Osteoblast (primary cell): ENCODE results near the gene FDX1. TPM values are rescaled to one million over a fixed set of nuclear protein-coding genes. Genes with fewer than 3 reads are reported as not detected.

Experiments
- DNase-seq: peaks from one replicate; pipeline ENCODE4 v3.0.0; 2011; ENCODE audit warnings: low spot score, mixed read lengths; ENCODE audit not compliant: insufficient read length; ENCODE audit errors: missing footprints
- H2AFZ ChIP-seq: 2 replicates; pipeline ENCODE4 v1.6.0; 2011; ENCODE audit warnings: mild to moderate bottlenecking, low read length
- H3K27ac ChIP-seq: 2 replicates; pipeline ENCODE4 v1.5.1; 2011; ENCODE audit warnings: mild to moderate bottlenecking, low read depth, low read length, moderate library complexity
- H3K27me3 ChIP-seq: 2 replicates; pipeline ENCODE4 v1.6.0; 2012; ENCODE audit warnings: mild to moderate bottlenecking, control low read depth, inconsistent platforms, low read length, moderate library complexity; ENCODE audit not compliant: insufficient read depth
- H3K36me3 ChIP-seq: 2 replicates; pipeline ENCODE4 v1.5.1; 2011; ENCODE audit warnings: mild to moderate bottlenecking, low read length, control low read depth, moderate library complexity; ENCODE audit not compliant: insufficient read depth
- H3K4me1 ChIP-seq: 2 replicates; pipeline ENCODE4 v1.5.1; 2011; ENCODE audit warnings: mild to moderate bottlenecking, low read length, control low read depth, moderate library complexity; ENCODE audit not compliant: insufficient read depth
- H3K4me2 ChIP-seq: 2 replicates; pipeline ENCODE4 v1.6.0; 2011; ENCODE audit warnings: mild to moderate bottlenecking, low read length; ENCODE audit not compliant: insufficient read depth
- H3K4me3 ChIP-seq: fragments of 200-600 bp; sonication (generic); 3 replicates; pipeline ENCODE4 v1.5.1; 2012; ENCODE audit warnings: mild to moderate bottlenecking, low read length, inconsistent platforms; ENCODE audit not compliant: insufficient read depth
- H3K79me2 ChIP-seq: 2 replicates; pipeline ENCODE4 v1.6.0; 2012; ENCODE audit warnings: mild to moderate bottlenecking, low read length, control low read depth, inconsistent platforms; ENCODE audit not compliant: insufficient read depth
- H3K9me3 ChIP-seq: 2 replicates; pipeline ENCODE4 v1.5.1; 2011; ENCODE audit warnings: low read depth, low read length, control low read depth
- H4K20me1 ChIP-seq: 2 replicates; pipeline ENCODE4 v1.6.0; 2012; ENCODE audit warnings: mild to moderate bottlenecking, low read length, control low read depth; ENCODE audit not compliant: insufficient read depth
- total RNA-seq: library from RNA; depleted of rRNA; stranded (reverse); fragments of >200 nt; gene quantifications from 2 replicates; pipeline ENCODE4 v1.2.3, GENCODE V29; 2012
- TF ChIP-seq, protein P1 (sequence below): IDR thresholded peaks from 2 replicates; pipeline ENCODE4 v1.5.1; 2011; ENCODE audit warnings: mild to moderate bottlenecking, low read depth, low read length, moderate library complexity; ENCODE audit errors: extremely low read depth

Gene FDX1
- total RNA-seq, 1 donor = 9.0 TPM

DNA sequence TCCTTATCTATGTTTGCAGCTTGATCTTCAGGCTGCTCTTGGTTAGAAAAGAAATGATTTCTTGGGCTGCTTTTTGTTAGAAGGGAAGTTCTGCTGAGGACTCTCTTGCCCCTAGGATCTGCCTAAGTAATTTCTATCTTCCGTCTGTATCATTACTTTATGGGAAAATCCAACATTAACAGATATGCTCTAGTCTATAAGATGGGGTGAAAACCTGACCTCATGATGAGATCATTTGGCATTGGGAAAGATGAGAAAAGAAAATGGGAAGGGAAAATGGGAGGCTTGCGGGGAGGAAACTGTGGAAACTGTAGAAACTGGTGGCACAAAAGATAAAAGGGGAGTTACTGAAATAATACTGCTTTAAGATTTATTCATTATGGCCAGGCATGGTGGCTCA is 63.6 kb downstream of the FDX1 start:
- Histone ChIP-seq H3K27me3 (no peaks in the 10 kb centered on the region), H3K4me3 (no peak overlapping the region), H2AFZ (no peak overlapping the region), H4K20me1 (no peaks in the 10 kb centered on the region), H3K79me2 (no peaks in the 10 kb centered on the region), H3K27ac (no peak overlapping the region), H3K9me3 (no peaks in the 10 kb centered on the region), H3K36me3 (no peaks in the 10 kb centered on the region), H3K4me1 (peaks cover 6% of the 10 kb centered on the region), H3K4me2 (no peak overlapping the region)
- DNase-seq = no peak
- TF ChIP-seq, protein P1, sequence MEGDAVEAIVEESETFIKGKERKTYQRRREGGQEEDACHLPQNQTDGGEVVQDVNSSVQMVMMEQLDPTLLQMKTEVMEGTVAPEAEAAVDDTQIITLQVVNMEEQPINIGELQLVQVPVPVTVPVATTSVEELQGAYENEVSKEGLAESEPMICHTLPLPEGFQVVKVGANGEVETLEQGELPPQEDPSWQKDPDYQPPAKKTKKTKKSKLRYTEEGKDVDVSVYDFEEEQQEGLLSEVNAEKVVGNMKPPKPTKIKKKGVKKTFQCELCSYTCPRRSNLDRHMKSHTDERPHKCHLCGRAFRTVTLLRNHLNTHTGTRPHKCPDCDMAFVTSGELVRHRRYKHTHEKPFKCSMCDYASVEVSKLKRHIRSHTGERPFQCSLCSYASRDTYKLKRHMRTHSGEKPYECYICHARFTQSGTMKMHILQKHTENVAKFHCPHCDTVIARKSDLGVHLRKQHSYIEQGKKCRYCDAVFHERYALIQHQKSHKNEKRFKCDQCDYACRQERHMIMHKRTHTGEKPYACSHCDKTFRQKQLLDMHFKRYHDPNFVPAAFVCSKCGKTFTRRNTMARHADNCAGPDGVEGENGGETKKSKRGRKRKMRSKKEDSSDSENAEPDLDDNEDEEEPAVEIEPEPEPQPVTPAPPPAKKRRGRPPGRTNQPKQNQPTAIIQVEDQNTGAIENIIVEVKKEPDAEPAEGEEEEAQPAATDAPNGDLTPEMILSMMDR = no peak

DNA sequence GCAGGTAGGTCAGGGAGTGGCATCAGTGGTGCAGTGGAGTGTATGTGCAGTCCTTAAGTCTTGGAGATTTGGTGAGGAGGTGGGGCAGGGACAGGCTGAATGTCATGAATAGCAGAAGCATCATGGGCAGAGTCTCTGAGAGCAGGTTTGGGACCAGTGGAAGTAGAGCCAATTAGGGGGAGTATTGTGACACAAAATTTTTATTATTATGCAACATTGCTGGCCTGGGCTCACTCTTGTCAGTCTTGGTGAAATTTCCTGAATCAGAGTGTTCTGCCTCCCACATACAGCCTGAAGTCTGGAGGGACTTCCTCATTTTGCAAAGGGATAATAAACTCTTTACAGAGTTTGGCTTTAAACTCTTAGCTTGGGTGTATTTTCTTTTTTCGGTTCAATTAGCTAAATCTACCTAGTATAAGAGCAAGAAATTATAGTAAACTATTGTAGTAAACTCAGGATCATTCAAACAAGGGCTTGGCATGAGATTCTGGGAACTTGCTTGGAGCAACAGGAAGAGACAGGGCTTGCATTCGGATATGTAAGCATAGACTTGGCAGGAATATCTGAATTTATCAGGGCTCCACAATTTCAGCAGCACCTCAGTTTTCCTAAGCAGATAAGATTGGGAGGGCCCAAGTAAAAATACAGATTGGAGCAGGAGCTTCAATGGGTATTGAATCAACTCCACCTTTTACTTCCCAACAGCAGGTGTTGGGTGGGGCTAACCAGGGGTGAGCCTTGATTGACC is 67.7 kb downstream of the FDX1 start:
- no peaks in the 10 kb centered on the region for H3K27me3 ChIP-seq
- no peaks in the 10 kb centered on the region for H3K79me2 ChIP-seq
- no peaks in the 10 kb centered on the region for H3K9me3 ChIP-seq
- no peaks in the 10 kb centered on the region for H4K20me1 ChIP-seq
- H3K36me3 ChIP-seq = no peaks in the 10 kb centered on the region
- no peak overlapping the region for H2AFZ ChIP-seq
- TF ChIP-seq, protein P1 = no peak
- no peak overlapping the region for H3K4me2 ChIP-seq
- H3K4me1 ChIP-seq = no peaks in the 10 kb centered on the region
- no peak for DNase-seq
- no peak overlapping the region for H3K27ac ChIP-seq
- no peak overlapping the region for H3K4me3 ChIP-seq

DNA sequence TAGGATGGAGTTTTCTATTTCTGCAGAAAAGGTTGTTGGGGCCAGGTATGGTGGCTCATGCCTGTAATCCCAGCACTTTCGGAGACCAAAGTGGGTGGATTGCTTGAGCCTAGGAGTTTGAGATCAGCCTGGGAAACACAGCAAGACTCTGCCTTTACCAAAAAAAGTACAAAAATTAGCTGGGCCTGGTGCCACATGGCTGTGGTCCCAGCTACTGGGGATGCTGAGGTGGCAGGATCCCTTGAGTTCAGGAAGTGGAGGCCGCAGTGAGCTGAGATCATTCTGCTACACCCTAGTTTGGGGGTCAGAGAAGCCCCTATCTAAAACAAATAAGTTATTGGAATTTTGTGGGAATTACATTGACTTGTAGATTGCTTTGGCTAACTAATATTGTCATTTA is 71.7 kb downstream of the FDX1 start:
- DNase-seq = no peak
- no peaks in the 10 kb centered on the region for H3K9me3 ChIP-seq
- no peak overlapping the region for H2AFZ ChIP-seq
- no peak overlapping the region for H3K4me3 ChIP-seq
- H3K4me2 ChIP-seq = no peak overlapping the region
- no peaks in the 10 kb centered on the region for H3K36me3 ChIP-seq
- H3K79me2 ChIP-seq = no peaks in the 10 kb centered on the region
- no peaks in the 10 kb centered on the region for H4K20me1 ChIP-seq
- H3K27me3 ChIP-seq = no peaks in the 10 kb centered on the region
- no peaks in the 10 kb centered on the region for H3K4me1 ChIP-seq
- TF ChIP-seq, protein P1 = no peak
- H3K27ac ChIP-seq = no peak overlapping the region

DNA sequence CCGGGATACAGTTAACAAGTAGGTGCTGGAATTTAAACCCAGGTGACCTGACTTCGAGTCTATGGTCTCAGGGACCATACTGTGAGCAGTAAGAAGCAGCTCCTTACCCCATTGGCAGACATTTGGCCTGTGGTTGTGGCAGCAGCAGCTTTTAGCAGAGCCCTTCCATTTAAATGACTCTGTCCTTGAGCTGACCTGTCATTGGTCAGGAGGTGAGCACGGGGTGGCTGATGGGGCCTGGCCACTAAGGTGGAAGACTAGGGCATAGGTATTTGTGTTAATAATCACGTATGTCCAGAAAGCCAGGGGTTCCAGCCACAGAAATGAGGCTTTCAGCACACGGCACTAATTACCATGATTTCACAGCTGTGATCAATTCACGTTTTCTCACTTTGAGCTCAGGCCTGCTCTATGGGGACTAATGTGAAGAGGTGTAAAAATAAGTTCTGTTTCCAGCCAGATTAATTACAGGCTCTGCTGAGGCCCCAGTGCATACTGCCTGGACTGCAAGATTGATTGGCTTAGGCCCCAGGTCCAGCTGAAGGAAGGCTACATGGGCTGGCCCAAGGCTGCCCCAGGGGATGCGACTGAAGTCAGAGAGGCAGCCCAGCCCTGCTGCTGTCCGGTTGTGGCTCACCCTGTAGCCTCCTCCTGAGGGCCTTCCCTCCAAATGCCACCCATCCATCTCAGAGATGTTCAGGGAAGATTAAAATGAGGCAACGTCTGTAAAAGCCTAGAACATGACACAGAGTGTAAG is 76.0 kb downstream of the FDX1 start:
- Histone ChIP-seq H3K4me2 (no peak overlapping the region), H3K27me3 (no peaks in the 10 kb centered on the region), H2AFZ (no peak overlapping the region), H3K27ac (no peak overlapping the region), H3K4me1 (no peaks in the 10 kb centered on the region), H4K20me1 (no peaks in the 10 kb centered on the region), H3K36me3 (no peaks in the 10 kb centered on the region), H3K9me3 (no peaks in the 10 kb centered on the region), H3K79me2 (no peaks in the 10 kb centered on the region), H3K4me3 (no peak overlapping the region)
- TF ChIP-seq, protein P1 = no peak
- no peak for DNase-seq
